Brain microvascular endothelial cell (primary cell): Measurements from ENCODE around the gene CSF2RB.

Experiments used
- DNase-seq: peaks from one replicate; pipeline ENCODE4 v3.0.0-alpha.2; 2020
- H3K27ac ChIP-seq: fragments of 250-450 bp; sonication (Bioruptor Pico); 2 replicates; pipeline ENCODE4 v1.5.1; 2020; ENCODE audit warnings: mild to moderate bottlenecking, moderate library complexity
- H3K27me3 ChIP-seq: fragments of 250-450 bp; sonication (Bioruptor Pico); replicated peaks from 2 replicates; pipeline ENCODE4 v1.5.1; 2020; ENCODE audit warnings: mild to moderate bottlenecking
- H3K36me3 ChIP-seq: fragments of 250-450 bp; sonication (Bioruptor Pico); replicated peaks from 2 replicates; pipeline ENCODE4 v1.5.1; 2020; ENCODE audit warnings: mild to moderate bottlenecking
- H3K4me3 ChIP-seq: 2 replicates; pipeline ENCODE4 v1.5.1; 2011; ENCODE audit warnings: low read depth, mild to moderate bottlenecking, control low read depth, low read length, moderate library complexity
- CTCF ChIP-seq: IDR thresholded peaks from 2 replicates; pipeline ENCODE4 v1.5.1; 2011; ENCODE audit warnings: low read depth, mild to moderate bottlenecking, moderate library complexity, low read length, control low read depth, inconsistent platforms; ENCODE audit errors: missing control alignments
- in situ Hi-C: cut with HindIII; loops from 2 replicates; pipeline ENCODE4 v1.10.0; 2017; ENCODE audit warnings: low sequenced_read_pairs, low pct_ligation_motif_present

CSF2RB gene

GRCh38 chr22:36930041-36930935 lies 16.9 kb downstream of the CSF2RB start:
- H3K4me3 ChIP-seq: no peak overlapping the region
- no peaks in the 10 kb centered on the region for H3K36me3 ChIP-seq
- H3K27ac ChIP-seq: no peak overlapping the region
- no peak for DNase-seq
- in situ Hi-C loops: no loop called here
- peaks cover 6% of the 10 kb centered on the region for H3K27me3 ChIP-seq
- no peak for TF ChIP-seq CTCF

- in situ Hi-C loops: no loop called here
- Histone ChIP-seq H3K27me3 (peaks cover 6% of the 10 kb centered on the region), H3K36me3 (no peaks in the 10 kb centered on the region)
Observed at GRCh38 chr22:36931446-36931845, 18.0 kb downstream of the CSF2RB start.

GRCh38 chr22:36933629-36934417 lies 20.4 kb downstream of the CSF2RB start:
- DNase-seq: no peak
- no peak overlapping the region for H3K27ac ChIP-seq
- no peaks in the 10 kb centered on the region for H3K36me3 ChIP-seq
- H3K27me3 ChIP-seq: peaks cover 4% of the 10 kb centered on the region
- no peak for TF ChIP-seq CTCF
- in situ Hi-C loops: no loop called here
- H3K4me3 ChIP-seq: no peak overlapping the region

More at GRCh38 chr22:36931446-36931845, 18.0 kb downstream of the CSF2RB start:
- H3K4me3 ChIP-seq: no peak overlapping the region
- H3K27ac ChIP-seq: no peak overlapping the region
- no peak for DNase-seq
- no peak for TF ChIP-seq CTCF

- no peak for DNase-seq
- H3K36me3 ChIP-seq: no peaks in the 10 kb centered on the region
- no peak overlapping the region for H3K27ac ChIP-seq
- in situ Hi-C loops: no loop called here
- H3K27me3 ChIP-seq: peaks cover 2% of the 10 kb centered on the region
- no peak for TF ChIP-seq CTCF
- H3K4me3 ChIP-seq: no peak overlapping the region
Observed at GRCh38 chr22:36934418-36935312, 21.2 kb downstream of the CSF2RB start.

- H3K36me3 ChIP-seq: no peaks in the 10 kb centered on the region
- no peak overlapping the region for H3K27ac ChIP-seq
- in situ Hi-C loops: no loop called here
- H3K4me3 ChIP-seq: no peak overlapping the region
- H3K27me3 ChIP-seq: no peaks in the 10 kb centered on the region
- no peak for DNase-seq
- TF ChIP-seq CTCF: no peak
Observed at GRCh38 chr22:36935313-36935610, 21.8 kb downstream of the CSF2RB start.
